HG03139 (cell line): Measurements from ENCODE around the gene STX12.

Experiments
- ATAC-seq: cut with Tn5 transposase; IDR thresholded peaks from one replicate; pipeline ENCODE4 v1.9.1; 2021; ENCODE audit not compliant: unreplicated experiment

The STX12 gene

GRCh38 chr1:27772932-27773825 lies at the start of gene STX12:
TSS of gene STX12 (plus strand) at chr1:27773219. CDS start at chr1:27773308, 89 bp downstream.
- peak; percentile 86 for ATAC-seq

GRCh38 chr1:27724961-27725373 lies 48.1 kb upstream of the STX12 start:
- ATAC-seq, result no peak

- ATAC-seq, result peak; percentile 95
Measured at GRCh38 chr1:27725374-27726172, 47.4 kb upstream of the STX12 start, which contains the start of gene FAM76A. TSS of gene FAM76A (plus strand) at chr1:27725961. CDS start at chr1:27726081, 120 bp downstream.

GRCh38 chr1:27726173-27727044 lies 46.6 kb upstream of the STX12 start:
- ATAC-seq, result peak; percentile 15

GRCh38 chr1:27727126-27727525 lies 45.9 kb upstream of the STX12 start:
- no peak for ATAC-seq

GRCh38 chr1:27736252-27736651 lies 36.8 kb upstream of the STX12 start:
- no peak for ATAC-seq

- ATAC-seq, result no peak
Measured at GRCh38 chr1:27741121-27741520, 31.9 kb upstream of the STX12 start.

- no peak for ATAC-seq
Measured at GRCh38 chr1:27744556-27744955, 28.5 kb upstream of the STX12 start.

GRCh38 chr1:27745466-27745865 lies 27.6 kb upstream of the STX12 start:
- ATAC-seq, result no peak

GRCh38 chr1:27752360-27752759 lies 20.7 kb upstream of the STX12 start:
- ATAC-seq, result no peak

- ATAC-seq, result no peak
Measured at GRCh38 chr1:27755286-27755685, 17.7 kb upstream of the STX12 start.

- ATAC-seq, result no peak
Measured at GRCh38 chr1:27755865-27756264, 17.2 kb upstream of the STX12 start.

- ATAC-seq, result no peak
Measured at GRCh38 chr1:27759236-27759635, 13.8 kb upstream of the STX12 start.

- ATAC-seq, result no peak
Measured at GRCh38 chr1:27760426-27760825, 12.6 kb upstream of the STX12 start.

- no peak for ATAC-seq
Measured at GRCh38 chr1:27762033-27762432, 11.0 kb upstream of the STX12 start.

GRCh38 chr1:27763358-27763757 lies 9.7 kb upstream of the STX12 start:
- ATAC-seq, result no peak

- no peak for ATAC-seq
Measured at GRCh38 chr1:27770293-27770830, 2.7 kb upstream of the STX12 start.

GRCh38 chr1:27772036-27772931 lies 735 bp upstream of the STX12 start:
- ATAC-seq, result no peak

GRCh38 chr1:27773826-27774445 lies 917 bp downstream of the STX12 start:
- ATAC-seq, result no peak
